IMR-90 (cell line): ENCODE data around the gene MMP14. TPM values are rescaled to one million over a fixed set of nuclear protein-coding genes. Genes with fewer than 3 reads are reported as not detected.
A peak's percentile ranks its signal among the peaks of the same experiment; 100 is the strongest.

Source experiments
- ATAC-seq: fragments of 200-7000 bp; cut with Tn5 transposase; 2 replicates; pipeline ENCODE4 v1.9.1; 2020; ENCODE audit warnings: low read depth, mild to moderate bottlenecking, moderate library complexity
- BruUV-seq: library from RNA; stranded (reverse); fragments of 400-500 nt; replicated peaks from 2 replicates; lab custom pipeline; 2021; lab: Mats Ljungman, UMichigan
- CTCF ChIA-PET: fragments of 300-600 bp; formaldehyde crosslinking; extraction: SDS; loops from one replicate; lab custom pipeline; 2021; ENCODE audit warnings: antibody characterized with exemption; lab: Yijun Ruan, JAX
- POLR2A ChIA-PET: fragments of 300-600 bp; sonication (Branson Sonifier 250); formaldehyde crosslinking; loops from one replicate; lab custom pipeline; 2022; ENCODE audit warnings: antibody characterized with exemption; ENCODE audit not compliant: unreplicated experiment; lab: Charles Lee
- DNase-seq: peaks from one replicate; pipeline ENCODE4 v3.0.0; 2013
- H2AFZ ChIP-seq: replicated peaks from 2 replicates; pipeline ENCODE3; 2013; ENCODE audit warnings: low read length, mild to moderate bottlenecking; ENCODE audit not compliant: poor library complexity
- H2AK5ac ChIP-seq: 2 replicates; pipeline ENCODE4 v1.6.1; 2013; ENCODE audit warnings: low read depth, low read length, inconsistent platforms
- H2AK9ac ChIP-seq: replicated peaks from 2 replicates; pipeline ENCODE3; 2013; ENCODE audit warnings: mild to moderate bottlenecking, low read depth, low read length, moderate library complexity; ENCODE audit not compliant: poor library complexity
- H2BK120ac ChIP-seq: 2 replicates; pipeline ENCODE4 v1.6.1; 2013; ENCODE audit warnings: low read depth, low read length, inconsistent platforms
- H2BK15ac ChIP-seq: 3 replicates; pipeline ENCODE4 v1.6.1; 2013; ENCODE audit warnings: low read depth, low read length, inconsistent platforms
- H2BK20ac ChIP-seq: 2 replicates; pipeline ENCODE4 v1.6.1; 2013; ENCODE audit warnings: low read depth, mild to moderate bottlenecking, inconsistent platforms, low read length, moderate library complexity
- H2BK5ac ChIP-seq: 2 replicates; pipeline ENCODE4 v1.6.1; 2013; ENCODE audit warnings: mild to moderate bottlenecking, low read depth, low read length, inconsistent platforms; ENCODE audit not compliant: poor library complexity, severe bottlenecking
- H3K14ac ChIP-seq: replicated peaks from 2 replicates; pipeline ENCODE4 v1.6.1; 2013; ENCODE audit warnings: low read depth, low read length, inconsistent platforms
- H3K18ac ChIP-seq: 2 replicates; pipeline ENCODE4 v1.6.1; 2013; ENCODE audit warnings: low read depth, low read length, control low read depth
- H3K23ac ChIP-seq: 2 replicates; pipeline ENCODE4 v1.6.1; 2013; ENCODE audit warnings: low read depth, low read length, inconsistent platforms
- H3K27ac ChIP-seq: 2 replicates; pipeline ENCODE4 v1.5.1; 2013; ENCODE audit warnings: mild to moderate bottlenecking, control low read depth, low read length; ENCODE audit not compliant: insufficient read depth
- H3K27me3 ChIP-seq: 2 replicates; pipeline ENCODE4 v1.6.1; 2013; ENCODE audit warnings: low read length; ENCODE audit not compliant: control insufficient read depth, insufficient read depth
- H3K36me3 ChIP-seq: 2 replicates; pipeline ENCODE4 v1.6.1; 2013; ENCODE audit warnings: low read length, mixed read lengths; ENCODE audit not compliant: control insufficient read depth, insufficient read depth
- H3K4ac ChIP-seq: 2 replicates; pipeline ENCODE4 v1.6.1; 2013; ENCODE audit warnings: low read depth, low read length, inconsistent platforms
- H3K4me1 ChIP-seq: 2 replicates; pipeline ENCODE4 v1.6.1; 2013; ENCODE audit warnings: low read length, mixed read lengths; ENCODE audit not compliant: control insufficient read depth, insufficient read depth
- H3K4me2 ChIP-seq: 2 replicates; pipeline ENCODE4 v1.6.1; 2013; ENCODE audit warnings: low read depth, mild to moderate bottlenecking, control low read depth, low read length, moderate library complexity
- H3K4me3 ChIP-seq: 2 replicates; pipeline ENCODE4 v1.5.1; 2013; ENCODE audit warnings: low read depth, mild to moderate bottlenecking, control low read depth, low read length, moderate library complexity; ENCODE audit not compliant: insufficient read depth
- H3K56ac ChIP-seq: 2 replicates; pipeline ENCODE4 v1.6.1; 2013; ENCODE audit warnings: low read length, inconsistent platforms; ENCODE audit not compliant: insufficient read depth; ENCODE audit errors: extremely low read depth
- H3K79me1 ChIP-seq, 2 experiments: 2 replicates each; pipeline ENCODE4 v1.6.1; 2013; ENCODE audit warnings: low read length in 2 of 2, inconsistent platforms in 1 of 2, low read depth in 1 of 2
- H3K9ac ChIP-seq: 2 replicates; pipeline ENCODE4 v1.6.1; 2013; ENCODE audit warnings: low read depth, low read length, control low read depth
- H3K9me1 ChIP-seq: 2 replicates; pipeline ENCODE4 v1.6.1; 2013; ENCODE audit warnings: low read length, inconsistent platforms; ENCODE audit not compliant: insufficient read depth
- H3K9me3 ChIP-seq: 2 replicates; pipeline ENCODE4 v1.6.1; 2013; ENCODE audit warnings: low read length; ENCODE audit not compliant: control insufficient read depth, insufficient read depth
- H4K20me1 ChIP-seq: 2 replicates; pipeline ENCODE4 v1.6.1; 2013; ENCODE audit warnings: low read length, inconsistent platforms; ENCODE audit not compliant: insufficient read depth
- H4K5ac ChIP-seq: 2 replicates; pipeline ENCODE4 v1.6.1; 2013; ENCODE audit warnings: mild to moderate bottlenecking, low read depth, low read length, control low read depth
- H4K8ac ChIP-seq, 2 experiments: 2 replicates each; pipeline ENCODE4 v1.6.1; 2013; ENCODE audit warnings: low read depth in 2 of 2, low read length in 2 of 2, control low read depth in 1 of 2, inconsistent platforms in 1 of 2
- H4K91ac ChIP-seq: 2 replicates; pipeline ENCODE4 v1.6.1; 2013; ENCODE audit warnings: low read depth, low read length, inconsistent platforms; ENCODE audit not compliant: insufficient read depth
- BHLHE40 ChIP-seq: fragments of 150-350 bp; IDR thresholded peaks from 2 replicates; pipeline ENCODE4 v1.6.1; 2016; ENCODE audit warnings: mild to moderate bottlenecking, low read depth, low read length
- CEBPB ChIP-seq: IDR thresholded peaks from 2 replicates; pipeline ENCODE4 v1.6.1; 2012; ENCODE audit warnings: low read depth, low read length, improper control_type of control experiment
- CHD1 ChIP-seq: IDR thresholded peaks from 2 replicates; pipeline ENCODE4 v1.6.1; 2012; ENCODE audit warnings: low read depth, low read length, improper control_type of control experiment
- ELK1 ChIP-seq: fragments of 150-350 bp; IDR thresholded peaks from 2 replicates; pipeline ENCODE4 v1.6.1; 2016; ENCODE audit warnings: low read depth, mild to moderate bottlenecking, low read length, moderate library complexity, borderline replicate concordance
- FOS ChIP-seq: fragments of 150-350 bp; IDR thresholded peaks from 2 replicates; pipeline ENCODE4 v1.6.1; 2016; ENCODE audit warnings: low read depth, low read length
- MAFK ChIP-seq: IDR thresholded peaks from 2 replicates; pipeline ENCODE4 v1.6.1; 2012; ENCODE audit warnings: low read depth, low read length, improper control_type of control experiment
- MAZ ChIP-seq: IDR thresholded peaks from 2 replicates; pipeline ENCODE4 v1.6.1; 2012; ENCODE audit warnings: low read depth, mild to moderate bottlenecking, low read length, improper control_type of control experiment, moderate library complexity, borderline replicate concordance
- MXI1 ChIP-seq: IDR thresholded peaks from 2 replicates; pipeline ENCODE4 v1.6.1; 2012; ENCODE audit warnings: low read depth, mild to moderate bottlenecking, low read length, moderate library complexity, borderline replicate concordance
- NFE2L2 ChIP-seq: fragments of 150-350 bp; IDR thresholded peaks from 2 replicates; pipeline ENCODE4 v1.6.1; 2016; ENCODE audit warnings: low read depth, mild to moderate bottlenecking, low read length
- POLR2A ChIP-seq: IDR thresholded peaks from 2 replicates; pipeline ENCODE4 v1.6.1; 2012; ENCODE audit warnings: mild to moderate bottlenecking, low read depth, low read length
- RAD21 ChIP-seq: IDR thresholded peaks from 2 replicates; pipeline ENCODE4 v1.6.1; 2012; ENCODE audit warnings: low read length, improper control_type of control experiment
- RCOR1 ChIP-seq: IDR thresholded peaks from 2 replicates; pipeline ENCODE4 v1.6.1; 2012; ENCODE audit warnings: mild to moderate bottlenecking, low read length, improper control_type of control experiment; ENCODE audit not compliant: insufficient replicate concordance
- RFX5 ChIP-seq: IDR thresholded peaks from 2 replicates; pipeline ENCODE4 v1.8.0; 2012; ENCODE audit warnings: low read depth, mild to moderate bottlenecking, low read length, moderate library complexity
- SMC3 ChIP-seq: fragments of 150-350 bp; IDR thresholded peaks from 2 replicates; pipeline ENCODE4 v1.6.1; 2016; ENCODE audit warnings: low read depth, mild to moderate bottlenecking, antibody characterized with exemption, low read length, moderate library complexity
- USF2 ChIP-seq: fragments of 150-350 bp; IDR thresholded peaks from 2 replicates; pipeline ENCODE4 v1.6.1; 2017; ENCODE audit warnings: mild to moderate bottlenecking, antibody characterized with exemption, low read length, low read depth
- WGBS, 2 experiments: methylation state at CpG; one replicate each; pipeline versions ENCODE4 v1.1.5 to v1.1.7; 2013; ENCODE audit warnings: missing lambda C conversion rate in 2 of 2; ENCODE audit not compliant: insufficient read length in 1 of 2; ENCODE audit errors: extremely low coverage in 2 of 2; 5-methylcytosine and 5-hydroxymethylcytosine counted together
- dilution Hi-C: fragments of 300-500 bp; cut with HindIII; formaldehyde crosslinking; loops from one replicate; pipeline ENCODE4 v1.14.3; 2018; ENCODE audit warnings: low sequenced_read_pairs; ENCODE audit not compliant: unreplicated experiment
- in situ Hi-C: fragments of 300-500 bp; cut with MboI; formaldehyde crosslinking; loops from 3 replicates; pipeline ENCODE4 v1.14.3; 2019; ENCODE audit warnings: low sequenced_read_pairs, inconsistent platforms, mixed read lengths
- intact Hi-C: fragments of 100-400 bp; cut with micrococcal nuclease; formaldehyde crosslinking; loops from 2 replicates; pipeline ENCODE4 v1.10.0; 2022
- polyA plus RNA-seq, 3 experiments: library from polyadenylated mRNA; depleted of rRNA; stranded (reverse); fragments of >200 nt; gene quantifications; 2 replicates each; pipeline ENCODE4 v1.2.3, GENCODE V29; 2012; ENCODE audit warnings: low replicate concordance in 1 of 3
- total RNA-seq: library from RNA; depleted of rRNA; stranded (reverse); fragments of >200 nt; gene quantifications from 2 replicates; pipeline ENCODE4 v1.2.3, GENCODE V29; 2012

The MMP14 gene
- total and polyA plus RNA-seq, 2 of the 4 experiments (the other 2 are of a cell fraction) = 156 to 315 TPM

GRCh38 chr14:22848351-22849164 is 12.2 kb downstream of the MMP14 start:
- Histone ChIP-seq H2BK15ac (peak overlapping the region; percentile 93; the same call in 1 of the 3 replicates), H4K5ac (peak overlapping the region; percentile 45), H3K4me2 (peak overlapping the region; percentile 34), H2AK9ac (peak overlapping the region; percentile 95), H3K27ac (peak overlapping the region; percentile 96), H2BK5ac (peak overlapping the region; percentile 88), H2BK20ac (peak overlapping the region; percentile 83), H2BK120ac (peak overlapping the region; percentile 96), H4K8ac (peak overlapping the region; percentile 65 to 83), H3K4ac (peak overlapping the region; percentile 96), H3K23ac (peak overlapping the region; percentile 97), H3K4me1 (peaks cover 55% of the 10 kb centered on the region), H3K79me1 (peaks cover 10 to 61% of the 10 kb centered on the region in 2 experiments; a peak in 3 of 4 replicates), H4K91ac (peak overlapping the region; percentile 92), H3K56ac (peak overlapping the region; percentile 54), H3K4me3 (no peak overlapping the region), H2AK5ac (peak overlapping the region; percentile 99), H4K20me1 (peaks cover 24% of the 10 kb centered on the region; the same call in 1 of the 2 replicates), H3K36me3 (peaks cover 33% of the 10 kb centered on the region), H3K9me3 (no peaks in the 10 kb centered on the region), H3K9me1 (peaks cover 31% of the 10 kb centered on the region), H3K27me3 (no peaks in the 10 kb centered on the region), H3K14ac (peak overlapping the region; percentile 92), H3K18ac (peak overlapping the region; percentile 76), H2AFZ (peak overlapping the region; percentile 73), H3K9ac (peak overlapping the region; percentile 57)
- DNase-seq = peak; percentile 92
- POLR2A ChIA-PET = interaction anchor here (0.9 to 2.5 kb wide), 2 partner anchors 10 to 18 kb away, joined by 3 to 20 read pairs; no protein-coding TSS in a partner anchor
- in situ Hi-C loops = loop anchor here (10.0 kb wide), 1 partner anchor 264 kb away; the partner anchor contains the start of gene DAD1
- dilution Hi-C loops = no loop called here
- ATAC-seq = peak; percentile 43
- no TSS peak for BruUV-seq
- CTCF ChIA-PET = interaction anchor here (0.8 to 1.2 kb wide), 4 partner anchors 18 to 129 kb away, joined by 3 to 5 read pairs (median 3); partner anchors contain the start of genes LRP10 and MRPL52
- WGBS, 2 experiments = 20% methylated on average over 1 of the region's 12 CpGs; no CpG with 5 or more reads in 1 of the 2 experiments
- intact Hi-C loops = loop anchor here (1.0 kb wide), 1 partner anchor 10 kb away; no protein-coding TSS in a partner anchor
- TF ChIP-seq USF2 = no peak
- TF ChIP-seq RAD21 = no peak
- peak; percentile 92 for TF ChIP-seq MAFK
- TF ChIP-seq CEBPB = peak; percentile 51
- no peak for TF ChIP-seq RFX5
- TF ChIP-seq POLR2A = peak; percentile 8
- TF ChIP-seq CHD1 = no peak
- TF ChIP-seq NFE2L2 = peak; percentile 29; the same call in 1 of the 2 replicates
- TF ChIP-seq FOS = no peak
- no peak for TF ChIP-seq MXI1
- no peak for TF ChIP-seq RCOR1
- no peak for TF ChIP-seq BHLHE40
- TF ChIP-seq SMC3 = no peak
- peak; percentile 80; the same call in 1 of the 2 replicates for TF ChIP-seq MAZ
- TF ChIP-seq ELK1 = no peak
